ENCODE data around the gene CTNNB1.

DNA sequence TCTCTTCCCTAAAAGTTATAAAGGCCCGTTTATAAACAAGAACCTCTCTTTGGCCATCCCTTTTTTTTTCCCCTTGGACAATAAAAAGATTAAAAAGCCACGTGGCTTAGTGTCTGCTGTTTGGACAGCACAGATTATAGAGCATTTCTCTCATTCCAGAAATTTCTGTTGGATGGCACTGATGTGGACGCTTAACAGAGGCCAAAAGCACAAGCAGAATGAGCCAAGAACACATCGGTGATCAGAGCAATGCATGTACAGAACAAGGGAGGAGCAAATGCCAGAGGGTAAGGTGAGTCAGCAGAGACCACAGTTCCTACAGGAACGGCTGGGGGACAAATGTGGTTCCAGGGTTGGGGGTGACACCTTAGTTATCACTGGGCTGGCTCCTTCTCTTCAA lies 30.3 kb upstream of the CTNNB1 start:
- TF ChIP-seq CTCF (IDR thresholded peaks at IDR 0.05), result no peak
- no peak for TF ChIP-seq POLR2A (IDR thresholded peaks at IDR 0.05)
- no peak for TF ChIP-seq EP300 (IDR thresholded peaks at IDR 0.05)
